ENCODE data around the gene ANKRD33B. TPM values are rescaled to one million over a fixed set of nuclear protein-coding genes. Genes with fewer than 3 reads are reported as not detected.

The ANKRD33B gene
- total and polyA plus RNA-seq, 2 experiments from 2014 or later: 2.9 to 15.4 TPM

DNA sequence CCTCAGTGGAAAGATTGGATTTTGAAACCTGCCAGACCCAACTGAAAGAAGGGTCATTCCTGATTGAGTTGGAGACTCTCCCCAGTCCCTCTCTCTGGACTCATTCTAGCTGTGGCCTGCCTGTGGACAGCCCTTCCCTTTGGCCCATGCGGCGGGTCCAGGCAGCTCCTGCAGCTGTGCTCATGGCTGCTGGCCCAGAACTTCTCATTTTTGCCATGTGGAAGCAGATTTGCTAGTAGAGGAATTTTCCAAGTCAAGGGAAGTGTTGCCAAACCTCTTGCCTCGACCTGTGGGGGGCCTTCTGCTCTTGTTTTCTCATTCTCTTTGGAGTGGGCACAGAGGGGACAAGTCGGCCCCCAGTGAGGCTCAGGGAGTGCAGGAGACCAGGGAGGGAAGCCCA is 89.2 kb downstream of the ANKRD33B start (continued):
- TF ChIP-seq, protein P1, sequence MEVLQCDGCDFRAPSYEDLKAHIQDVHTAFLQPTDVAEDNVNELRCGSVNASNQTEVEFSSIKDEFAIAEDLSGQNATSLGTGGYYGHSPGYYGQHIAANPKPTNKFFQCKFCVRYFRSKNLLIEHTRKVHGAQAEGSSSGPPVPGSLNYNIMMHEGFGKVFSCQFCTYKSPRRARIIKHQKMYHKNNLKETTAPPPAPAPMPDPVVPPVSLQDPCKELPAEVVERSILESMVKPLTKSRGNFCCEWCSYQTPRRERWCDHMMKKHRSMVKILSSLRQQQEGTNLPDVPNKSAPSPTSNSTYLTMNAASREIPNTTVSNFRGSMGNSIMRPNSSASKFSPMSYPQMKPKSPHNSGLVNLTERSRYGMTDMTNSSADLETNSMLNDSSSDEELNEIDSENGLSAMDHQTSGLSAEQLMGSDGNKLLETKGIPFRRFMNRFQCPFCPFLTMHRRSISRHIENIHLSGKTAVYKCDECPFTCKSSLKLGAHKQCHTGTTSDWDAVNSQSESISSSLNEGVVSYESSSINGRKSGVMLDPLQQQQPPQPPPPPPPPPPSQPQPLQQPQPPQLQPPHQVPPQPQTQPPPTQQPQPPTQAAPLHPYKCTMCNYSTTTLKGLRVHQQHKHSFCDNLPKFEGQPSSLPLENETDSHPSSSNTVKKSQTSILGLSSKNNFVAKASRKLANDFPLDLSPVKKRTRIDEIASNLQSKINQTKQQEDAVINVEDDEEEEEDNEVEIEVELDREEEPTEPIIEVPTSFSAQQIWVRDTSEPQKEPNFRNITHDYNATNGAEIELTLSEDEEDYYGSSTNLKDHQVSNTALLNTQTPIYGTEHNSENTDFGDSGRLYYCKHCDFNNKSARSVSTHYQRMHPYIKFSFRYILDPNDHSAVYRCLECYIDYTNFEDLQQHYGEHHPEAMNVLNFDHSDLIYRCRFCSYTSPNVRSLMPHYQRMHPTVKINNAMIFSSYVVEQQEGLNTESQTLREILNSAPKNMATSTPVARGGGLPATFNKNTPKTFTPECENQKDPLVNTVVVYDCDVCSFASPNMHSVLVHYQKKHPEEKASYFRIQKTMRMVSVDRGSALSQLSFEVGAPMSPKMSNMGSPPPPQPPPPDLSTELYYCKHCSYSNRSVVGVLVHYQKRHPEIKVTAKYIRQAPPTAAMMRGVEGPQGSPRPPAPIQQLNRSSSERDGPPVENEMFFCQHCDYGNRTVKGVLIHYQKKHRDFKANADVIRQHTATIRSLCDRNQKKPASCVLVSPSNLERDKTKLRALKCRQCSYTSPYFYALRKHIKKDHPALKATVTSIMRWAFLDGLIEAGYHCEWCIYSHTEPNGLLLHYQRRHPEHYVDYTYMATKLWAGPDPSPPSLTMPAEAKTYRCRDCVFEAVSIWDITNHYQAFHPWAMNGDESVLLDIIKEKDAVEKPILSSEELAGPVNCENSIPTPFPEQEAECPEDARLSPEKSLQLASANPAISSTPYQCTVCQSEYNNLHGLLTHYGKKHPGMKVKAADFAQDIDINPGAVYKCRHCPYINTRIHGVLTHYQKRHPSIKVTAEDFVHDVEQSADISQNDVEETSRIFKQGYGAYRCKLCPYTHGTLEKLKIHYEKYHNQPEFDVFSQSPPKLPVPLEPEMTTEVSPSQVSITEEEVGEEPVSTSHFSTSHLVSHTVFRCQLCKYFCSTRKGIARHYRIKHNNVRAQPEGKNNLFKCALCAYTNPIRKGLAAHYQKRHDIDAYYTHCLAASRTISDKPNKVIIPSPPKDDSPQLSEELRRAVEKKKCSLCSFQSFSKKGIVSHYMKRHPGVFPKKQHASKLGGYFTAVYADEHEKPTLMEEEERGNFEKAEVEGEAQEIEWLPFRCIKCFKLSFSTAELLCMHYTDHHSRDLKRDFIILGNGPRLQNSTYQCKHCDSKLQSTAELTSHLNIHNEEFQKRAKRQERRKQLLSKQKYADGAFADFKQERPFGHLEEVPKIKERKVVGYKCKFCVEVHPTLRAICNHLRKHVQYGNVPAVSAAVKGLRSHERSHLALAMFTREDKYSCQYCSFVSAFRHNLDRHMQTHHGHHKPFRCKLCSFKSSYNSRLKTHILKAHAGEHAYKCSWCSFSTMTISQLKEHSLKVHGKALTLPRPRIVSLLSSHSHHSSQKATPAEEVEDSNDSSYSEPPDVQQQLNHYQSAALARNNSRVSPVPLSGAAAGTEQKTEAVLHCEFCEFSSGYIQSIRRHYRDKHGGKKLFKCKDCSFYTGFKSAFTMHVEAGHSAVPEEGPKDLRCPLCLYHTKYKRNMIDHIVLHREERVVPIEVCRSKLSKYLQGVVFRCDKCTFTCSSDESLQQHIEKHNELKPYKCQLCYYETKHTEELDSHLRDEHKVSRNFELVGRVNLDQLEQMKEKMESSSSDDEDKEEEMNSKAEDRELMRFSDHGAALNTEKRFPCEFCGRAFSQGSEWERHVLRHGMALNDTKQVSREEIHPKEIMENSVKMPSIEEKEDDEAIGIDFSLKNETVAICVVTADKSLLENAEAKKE (CRISPR knock-in tag; IDR thresholded peaks at IDR 0.05): no peak
- no peak for TF ChIP-seq CREB1 (CRISPR knock-in tag; IDR thresholded peaks at IDR 0.05; ENCODE audit: low read depth)

DNA sequence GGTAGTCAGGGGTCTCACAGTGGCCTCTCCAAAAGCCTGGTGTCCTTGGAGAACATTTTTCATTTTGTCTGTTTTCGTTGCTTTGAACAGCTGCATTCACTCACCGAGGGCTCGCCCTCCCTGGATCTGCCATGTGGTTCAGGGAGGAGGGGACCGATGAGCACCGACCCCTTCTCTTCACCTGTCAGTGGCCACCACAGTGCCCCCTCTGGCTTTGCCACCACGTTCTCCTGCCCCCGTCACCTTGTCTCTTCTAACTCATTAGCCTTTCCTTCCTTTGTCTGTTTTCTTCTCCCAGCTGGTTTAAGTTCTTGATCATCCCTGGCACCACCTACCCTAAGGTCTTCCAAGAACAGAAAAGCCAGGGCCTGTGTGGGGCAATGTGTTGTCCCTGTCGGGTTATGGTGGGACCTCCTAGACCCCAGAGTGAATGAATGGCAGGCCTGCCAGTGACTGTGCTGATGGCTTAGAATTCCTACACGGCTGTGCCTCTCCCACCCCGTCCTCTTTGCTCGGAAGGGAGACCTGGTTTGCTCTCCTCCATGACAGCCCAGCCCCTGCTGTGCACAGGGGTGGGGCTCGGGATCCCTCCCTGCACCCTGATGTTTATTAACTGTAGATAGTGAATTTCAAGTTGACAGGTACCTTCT is 90.0 kb downstream of the ANKRD33B start:
- no peaks in the 10 kb centered on the region for H3K9me2 ChIP-seq (ENCODE audit: insufficient read depth)
- H3K4me2 ChIP-seq: no peak overlapping the region
- H3K36me3 Mint-ChIP-seq (ENCODE audit: low read depth): peaks cover 12% of the 10 kb centered on the region
- H2AFZ ChIP-seq: no peak overlapping the region
- no peak overlapping the region for H3K4me3 Mint-ChIP-seq
- no peak overlapping the region for H3K27ac ChIP-seq (ENCODE audit: low read depth)
- no peak for DNase-seq (ENCODE audit: low spot score)
- ATAC-seq: no peak
- H3K4me1 ChIP-seq (ENCODE audit: insufficient read depth): no peaks in the 10 kb centered on the region
- H3K27me3 Mint-ChIP-seq (ENCODE audit: insufficient read depth, low read depth, poor library complexity): peaks cover 5% of the 10 kb centered on the region
- H3K27ac Mint-ChIP-seq: no peak overlapping the region
- no peaks in the 10 kb centered on the region for H3K79me2 ChIP-seq (replicated peaks; ENCODE audit: insufficient read depth)
- 0 out of 2 replicates have a peak, but pooled peaks cover 3% of the 10 kb centered on the region for H3F3A ChIP-seq (replicated peaks; ENCODE audit: low read depth)
- no peak overlapping the region for H3K4me3 ChIP-seq
- peaks cover 19% of the 10 kb centered on the region; the same call in 2 of the 3 replicates for H3K4me1 Mint-ChIP-seq
- H3K36me3 ChIP-seq (ENCODE audit: insufficient read depth): no peaks in the 10 kb centered on the region
- H4K20me1 ChIP-seq (replicated peaks; ENCODE audit: insufficient read depth): no peaks in the 10 kb centered on the region
- no peaks in the 10 kb centered on the region for H3K9me3 Mint-ChIP-seq
- H3K27me3 ChIP-seq (ENCODE audit: insufficient read depth): no peaks in the 10 kb centered on the region
- TF ChIP-seq ZNF114 (CRISPR knock-in tag; IDR thresholded peaks at IDR 0.05) (no peak), EZH2 (IDR thresholded peaks at IDR 0.05; ENCODE audit: low read depth, unreplicated experiment) (no peak)
- TF ChIP-seq, protein P2, sequence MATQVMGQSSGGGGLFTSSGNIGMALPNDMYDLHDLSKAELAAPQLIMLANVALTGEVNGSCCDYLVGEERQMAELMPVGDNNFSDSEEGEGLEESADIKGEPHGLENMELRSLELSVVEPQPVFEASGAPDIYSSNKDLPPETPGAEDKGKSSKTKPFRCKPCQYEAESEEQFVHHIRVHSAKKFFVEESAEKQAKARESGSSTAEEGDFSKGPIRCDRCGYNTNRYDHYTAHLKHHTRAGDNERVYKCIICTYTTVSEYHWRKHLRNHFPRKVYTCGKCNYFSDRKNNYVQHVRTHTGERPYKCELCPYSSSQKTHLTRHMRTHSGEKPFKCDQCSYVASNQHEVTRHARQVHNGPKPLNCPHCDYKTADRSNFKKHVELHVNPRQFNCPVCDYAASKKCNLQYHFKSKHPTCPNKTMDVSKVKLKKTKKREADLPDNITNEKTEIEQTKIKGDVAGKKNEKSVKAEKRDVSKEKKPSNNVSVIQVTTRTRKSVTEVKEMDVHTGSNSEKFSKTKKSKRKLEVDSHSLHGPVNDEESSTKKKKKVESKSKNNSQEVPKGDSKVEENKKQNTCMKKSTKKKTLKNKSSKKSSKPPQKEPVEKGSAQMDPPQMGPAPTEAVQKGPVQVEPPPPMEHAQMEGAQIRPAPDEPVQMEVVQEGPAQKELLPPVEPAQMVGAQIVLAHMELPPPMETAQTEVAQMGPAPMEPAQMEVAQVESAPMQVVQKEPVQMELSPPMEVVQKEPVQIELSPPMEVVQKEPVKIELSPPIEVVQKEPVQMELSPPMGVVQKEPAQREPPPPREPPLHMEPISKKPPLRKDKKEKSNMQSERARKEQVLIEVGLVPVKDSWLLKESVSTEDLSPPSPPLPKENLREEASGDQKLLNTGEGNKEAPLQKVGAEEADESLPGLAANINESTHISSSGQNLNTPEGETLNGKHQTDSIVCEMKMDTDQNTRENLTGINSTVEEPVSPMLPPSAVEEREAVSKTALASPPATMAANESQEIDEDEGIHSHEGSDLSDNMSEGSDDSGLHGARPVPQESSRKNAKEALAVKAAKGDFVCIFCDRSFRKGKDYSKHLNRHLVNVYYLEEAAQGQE (IDR thresholded peaks at IDR 0.05; ENCODE audit: unreplicated experiment): no peak
- TF ChIP-seq, protein P1 (CRISPR knock-in tag; IDR thresholded peaks at IDR 0.05): no peak

All from GM23338 (cell line).